HepG2 (cell line): ENCODE data around the gene TRMT112. TPM values are rescaled to one million over a fixed set of nuclear protein-coding genes. Genes with fewer than 3 reads are reported as not detected.

Experiments used
- CHD2 ChIP-seq: IDR thresholded peaks from 2 replicates; pipeline ENCODE4 v1.6.1; 2011; ENCODE audit warnings: low read depth, low read length, improper control_type of control experiment
- EZH2 ChIP-seq: conservative IDR thresholded peaks from 2 replicates; pipeline ENCODE4 v1.6.1; 2012; ENCODE audit warnings: mild to moderate bottlenecking, low read depth, low read length, moderate library complexity
- IKZF4 ChIP-seq: sonication (generic); formaldehyde crosslinking; IDR thresholded peaks from 2 replicates; pipeline ENCODE4 v1.5.1; 2020; ENCODE audit warnings: borderline replicate concordance, mild to moderate bottlenecking, low read depth, missing genetic modification reagents; ENCODE audit errors: not compliant biosample characterization
- MAFF ChIP-seq: IDR thresholded peaks from 2 replicates; pipeline ENCODE4 v1.6.1; 2011; ENCODE audit warnings: low read depth, low read length, improper control_type of control experiment
- MBNL3 ChIP-seq: fragments of 250-450 bp; sonication (Bioruptor Pico); conservative IDR thresholded peaks from 2 replicates; pipeline ENCODE4 v1.8.0; 2022; ENCODE audit warnings: mild to moderate bottlenecking, inconsistent platforms
- MTA1 ChIP-seq: sonication (generic); formaldehyde crosslinking; IDR thresholded peaks from 2 replicates; pipeline ENCODE4 v1.4.0; 2020; ENCODE audit warnings: missing genetic modification reagents, mild to moderate bottlenecking, borderline replicate concordance
- MXD4 ChIP-seq: IDR thresholded peaks from 2 replicates; pipeline ENCODE4 v1.6.1; 2016; ENCODE audit warnings: mild to moderate bottlenecking, missing biosample characterization, missing genetic modification reagents
- NFE2L2 ChIP-seq: fragments of 150-350 bp; IDR thresholded peaks from 2 replicates; pipeline ENCODE4 v1.6.1; 2014; ENCODE audit warnings: low read length
- NFYC ChIP-seq: IDR thresholded peaks from 2 replicates; pipeline ENCODE4 v1.6.1; 2016; ENCODE audit warnings: missing genetic modification reagents, missing compliant biosample characterization
- PCBP2 ChIP-seq: fragments of 200-400 bp; formaldehyde crosslinking; optimal IDR thresholded peaks from 2 replicates; pipeline ENCODE3; 2018; ENCODE audit warnings: low read length, low read depth; ENCODE audit not compliant: poor library complexity, severe bottlenecking
- SAP130 ChIP-seq: IDR thresholded peaks from 2 replicates; pipeline ENCODE4 v1.6.1; 2016; ENCODE audit warnings: low read depth
- TOPORS ChIP-seq: sonication (generic); formaldehyde crosslinking; IDR thresholded peaks from 2 replicates; pipeline ENCODE4 v1.8.0; 2023; ENCODE audit warnings: mild to moderate bottlenecking, missing genetic modification reagents
- U2AF1 ChIP-seq: fragments of 200-400 bp; formaldehyde crosslinking; optimal IDR thresholded peaks from 2 replicates; pipeline ENCODE3; 2017; ENCODE audit warnings: mild to moderate bottlenecking, low read depth, low read length
- ZNF263 ChIP-seq: sonication (generic); formaldehyde crosslinking; IDR thresholded peaks from 2 replicates; pipeline ENCODE4 v1.4.0; 2020; ENCODE audit warnings: missing genetic modification reagents
- ZNF44 ChIP-seq: sonication (generic); formaldehyde crosslinking; IDR thresholded peaks from 2 replicates; pipeline ENCODE4 v1.5.1; 2020; ENCODE audit warnings: mild to moderate bottlenecking, missing genetic modification reagents
- ZNF589 ChIP-seq: sonication (generic); formaldehyde crosslinking; conservative IDR thresholded peaks from 2 replicates; pipeline ENCODE4 v1.8.0; 2022; ENCODE audit warnings: mild to moderate bottlenecking, moderate library complexity, missing genetic modification reagents
- ZSCAN12 ChIP-seq: sonication (generic); formaldehyde crosslinking; IDR thresholded peaks from 2 replicates; pipeline ENCODE4 v1.9.0; 2021; ENCODE audit warnings: mild to moderate bottlenecking, missing genetic modification reagents
- polyA plus RNA-seq, 8 experiments: library from polyadenylated mRNA; depleted of rRNA in 3 of 8; stranded (reverse) in 7 of 8; unstranded in 1 of 8; fragments of >200 nt; fragmentation: Illumina TruSeq in 4 of 8; extraction: Trizol in 4 of 8; gene quantifications; 2 replicates each; pipeline versions ENCODE4 v1.2.1 to v1.2.3, GENCODE V29; 2011 to 2016; ENCODE audit warnings: low read depth in 4 of 8, missing spikeins in 1 of 8, mixed read lengths in 1 of 8; ENCODE audit not compliant: insufficient read depth in 1 of 8
- total RNA-seq, 5 experiments: library from RNA; depleted of rRNA; stranded (reverse); fragments of >200 nt; fragmentation: Illumina TruSeq; extraction: Trizol; gene quantifications; 2 replicates each; pipeline ENCODE4 v1.2.3, GENCODE V29; 2016; ENCODE audit warnings: low read depth in 1 of 5
- TF ChIP-seq, protein P1 (sequence below): sonication (generic); formaldehyde crosslinking; IDR thresholded peaks from 2 replicates; pipeline ENCODE4 v1.8.0; 2022; ENCODE audit warnings: mild to moderate bottlenecking, missing genetic modification reagents; ENCODE audit not compliant: insufficient replicate concordance
- TF ChIP-seq, protein P2 (sequence below): sonication (generic); formaldehyde crosslinking; IDR thresholded peaks from 2 replicates; pipeline ENCODE4 v1.5.0; 2020; ENCODE audit warnings: missing genetic modification reagents
- TF ChIP-seq, protein P3 (sequence below): sonication (generic); formaldehyde crosslinking; IDR thresholded peaks from 2 replicates; pipeline ENCODE4 v1.4.0; 2020; ENCODE audit warnings: mild to moderate bottlenecking, low read depth, missing genetic modification reagents
- TF ChIP-seq, protein P4 (sequence below): fragments of 450-650 bp; IDR thresholded peaks from 2 replicates; pipeline ENCODE4 v1.6.1; 2017
- TF ChIP-seq, protein P5 (sequence below): sonication (generic); formaldehyde crosslinking; IDR thresholded peaks from 2 replicates; pipeline ENCODE4 v1.5.1; 2020; ENCODE audit warnings: missing genetic modification reagents, mild to moderate bottlenecking, borderline replicate concordance

The TRMT112 gene
- total and polyA plus RNA-seq, 2 of the 13 experiments (the other 11 are each of a cell fraction or from before 2014, with no cell fraction given), result 186 to 409 TPM

DNA sequence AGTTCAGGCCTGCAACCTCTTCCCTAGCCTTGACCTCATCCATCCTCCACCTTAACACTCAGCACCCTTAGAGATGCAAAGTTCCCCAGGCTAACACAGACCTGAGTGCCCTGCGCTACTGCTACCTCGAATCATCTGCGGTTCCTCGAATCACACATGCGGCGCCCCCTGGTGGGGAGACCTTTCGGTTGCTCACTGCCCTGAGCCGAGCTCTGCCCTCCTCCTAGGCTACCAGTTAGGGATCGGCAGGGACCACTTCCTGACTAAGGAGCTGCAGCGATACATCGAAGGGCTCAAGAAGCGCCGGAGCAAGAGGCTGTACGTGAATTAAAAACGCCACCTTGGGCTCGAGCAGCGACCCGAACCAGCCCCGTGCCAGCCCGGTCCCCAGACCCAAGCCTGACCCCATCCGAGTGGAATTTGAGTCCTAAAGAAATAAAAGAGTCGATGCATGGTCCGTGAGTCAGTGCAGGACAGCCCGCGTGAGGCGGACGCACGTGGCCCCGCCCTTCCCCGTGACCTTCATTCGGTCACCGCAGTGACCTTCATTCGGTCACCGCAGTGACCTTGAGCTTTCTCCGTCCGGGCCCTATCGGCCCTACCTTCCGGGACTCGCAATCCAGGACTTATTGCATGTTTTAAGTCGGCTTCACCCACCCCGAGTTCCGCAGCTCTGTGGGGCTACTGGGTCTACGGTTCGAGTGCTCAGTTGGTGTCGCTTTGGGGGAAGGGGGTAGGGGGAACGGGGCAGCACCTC lies 12.9 kb downstream of the TRMT112 start (continued):
- TF ChIP-seq, protein P1, sequence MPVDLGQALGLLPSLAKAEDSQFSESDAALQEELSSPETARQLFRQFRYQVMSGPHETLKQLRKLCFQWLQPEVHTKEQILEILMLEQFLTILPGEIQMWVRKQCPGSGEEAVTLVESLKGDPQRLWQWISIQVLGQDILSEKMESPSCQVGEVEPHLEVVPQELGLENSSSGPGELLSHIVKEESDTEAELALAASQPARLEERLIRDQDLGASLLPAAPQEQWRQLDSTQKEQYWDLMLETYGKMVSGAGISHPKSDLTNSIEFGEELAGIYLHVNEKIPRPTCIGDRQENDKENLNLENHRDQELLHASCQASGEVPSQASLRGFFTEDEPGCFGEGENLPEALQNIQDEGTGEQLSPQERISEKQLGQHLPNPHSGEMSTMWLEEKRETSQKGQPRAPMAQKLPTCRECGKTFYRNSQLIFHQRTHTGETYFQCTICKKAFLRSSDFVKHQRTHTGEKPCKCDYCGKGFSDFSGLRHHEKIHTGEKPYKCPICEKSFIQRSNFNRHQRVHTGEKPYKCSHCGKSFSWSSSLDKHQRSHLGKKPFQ (CRISPR knock-in tag), result no peak
- TF ChIP-seq EZH2, result no peak
- peak; percentile 39 for TF ChIP-seq ZNF263
- TF ChIP-seq NFYC (CRISPR knock-in tag), result no peak
- no peak for TF ChIP-seq PCBP2
- TF ChIP-seq SAP130 (CRISPR knock-in tag), result peak; percentile 49; the same call in 1 of the 2 replicates
- no peak for TF ChIP-seq MBNL3 (CRISPR knock-in tag)
- peak; percentile 17; the same call in 1 of the 2 replicates for TF ChIP-seq MTA1 (CRISPR knock-in tag)
- TF ChIP-seq TOPORS (CRISPR knock-in tag), result no peak
- TF ChIP-seq MAFF, result no peak
- no peak for TF ChIP-seq IKZF4 (CRISPR knock-in tag)
- TF ChIP-seq, protein P2, sequence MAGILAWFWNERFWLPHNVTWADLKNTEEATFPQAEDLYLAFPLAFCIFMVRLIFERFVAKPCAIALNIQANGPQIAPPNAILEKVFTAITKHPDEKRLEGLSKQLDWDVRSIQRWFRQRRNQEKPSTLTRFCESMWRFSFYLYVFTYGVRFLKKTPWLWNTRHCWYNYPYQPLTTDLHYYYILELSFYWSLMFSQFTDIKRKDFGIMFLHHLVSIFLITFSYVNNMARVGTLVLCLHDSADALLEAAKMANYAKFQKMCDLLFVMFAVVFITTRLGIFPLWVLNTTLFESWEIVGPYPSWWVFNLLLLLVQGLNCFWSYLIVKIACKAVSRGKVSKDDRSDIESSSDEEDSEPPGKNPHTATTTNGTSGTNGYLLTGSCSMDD (CRISPR knock-in tag), result 0 out of 2 replicates have a peak, but pooled peaks have one; percentile 35
- no peak for TF ChIP-seq ZNF44
- TF ChIP-seq, protein P3, sequence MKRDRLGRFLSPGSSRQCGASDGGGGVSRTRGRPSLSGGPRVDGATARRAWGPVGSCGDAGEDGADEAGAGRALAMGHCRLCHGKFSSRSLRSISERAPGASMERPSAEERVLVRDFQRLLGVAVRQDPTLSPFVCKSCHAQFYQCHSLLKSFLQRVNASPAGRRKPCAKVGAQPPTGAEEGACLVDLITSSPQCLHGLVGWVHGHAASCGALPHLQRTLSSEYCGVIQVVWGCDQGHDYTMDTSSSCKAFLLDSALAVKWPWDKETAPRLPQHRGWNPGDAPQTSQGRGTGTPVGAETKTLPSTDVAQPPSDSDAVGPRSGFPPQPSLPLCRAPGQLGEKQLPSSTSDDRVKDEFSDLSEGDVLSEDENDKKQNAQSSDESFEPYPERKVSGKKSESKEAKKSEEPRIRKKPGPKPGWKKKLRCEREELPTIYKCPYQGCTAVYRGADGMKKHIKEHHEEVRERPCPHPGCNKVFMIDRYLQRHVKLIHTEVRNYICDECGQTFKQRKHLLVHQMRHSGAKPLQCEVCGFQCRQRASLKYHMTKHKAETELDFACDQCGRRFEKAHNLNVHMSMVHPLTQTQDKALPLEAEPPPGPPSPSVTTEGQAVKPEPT (CRISPR knock-in tag), result 0 out of 2 replicates have a peak, but pooled peaks have one; percentile 50
- TF ChIP-seq NFE2L2, result no peak
- 0 out of 2 replicates have a peak, but pooled peaks have one; percentile 8 for TF ChIP-seq CHD2
- TF ChIP-seq ZSCAN12 (CRISPR knock-in tag), result 0 out of 2 replicates have a peak, but pooled peaks have one; percentile 40
- TF ChIP-seq, protein P4, sequence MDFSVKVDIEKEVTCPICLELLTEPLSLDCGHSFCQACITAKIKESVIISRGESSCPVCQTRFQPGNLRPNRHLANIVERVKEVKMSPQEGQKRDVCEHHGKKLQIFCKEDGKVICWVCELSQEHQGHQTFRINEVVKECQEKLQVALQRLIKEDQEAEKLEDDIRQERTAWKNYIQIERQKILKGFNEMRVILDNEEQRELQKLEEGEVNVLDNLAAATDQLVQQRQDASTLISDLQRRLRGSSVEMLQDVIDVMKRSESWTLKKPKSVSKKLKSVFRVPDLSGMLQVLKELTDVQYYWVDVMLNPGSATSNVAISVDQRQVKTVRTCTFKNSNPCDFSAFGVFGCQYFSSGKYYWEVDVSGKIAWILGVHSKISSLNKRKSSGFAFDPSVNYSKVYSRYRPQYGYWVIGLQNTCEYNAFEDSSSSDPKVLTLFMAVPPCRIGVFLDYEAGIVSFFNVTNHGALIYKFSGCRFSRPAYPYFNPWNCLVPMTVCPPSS, result no peak
- TF ChIP-seq MXD4 (CRISPR knock-in tag), result no peak; the same call in 1 of the 2 replicates
- TF ChIP-seq, protein P5, sequence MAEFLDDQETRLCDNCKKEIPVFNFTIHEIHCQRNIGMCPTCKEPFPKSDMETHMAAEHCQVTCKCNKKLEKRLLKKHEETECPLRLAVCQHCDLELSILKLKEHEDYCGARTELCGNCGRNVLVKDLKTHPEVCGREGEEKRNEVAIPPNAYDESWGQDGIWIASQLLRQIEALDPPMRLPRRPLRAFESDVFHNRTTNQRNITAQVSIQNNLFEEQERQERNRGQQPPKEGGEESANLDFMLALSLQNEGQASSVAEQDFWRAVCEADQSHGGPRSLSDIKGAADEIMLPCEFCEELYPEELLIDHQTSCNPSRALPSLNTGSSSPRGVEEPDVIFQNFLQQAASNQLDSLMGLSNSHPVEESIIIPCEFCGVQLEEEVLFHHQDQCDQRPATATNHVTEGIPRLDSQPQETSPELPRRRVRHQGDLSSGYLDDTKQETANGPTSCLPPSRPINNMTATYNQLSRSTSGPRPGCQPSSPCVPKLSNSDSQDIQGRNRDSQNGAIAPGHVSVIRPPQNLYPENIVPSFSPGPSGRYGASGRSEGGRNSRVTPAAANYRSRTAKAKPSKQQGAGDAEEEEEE (CRISPR knock-in tag), result no peak
- TF ChIP-seq U2AF1, result no peak
- no peak for TF ChIP-seq ZNF589
